ENCODE data around the gene ABHD8. TPM values are rescaled to one million over a fixed set of nuclear protein-coding genes. Genes with fewer than 3 reads are reported as not detected.

The ABHD8 gene
- total RNA-seq, 1 donor from 2014 or later, result 10.9 TPM

DNA sequence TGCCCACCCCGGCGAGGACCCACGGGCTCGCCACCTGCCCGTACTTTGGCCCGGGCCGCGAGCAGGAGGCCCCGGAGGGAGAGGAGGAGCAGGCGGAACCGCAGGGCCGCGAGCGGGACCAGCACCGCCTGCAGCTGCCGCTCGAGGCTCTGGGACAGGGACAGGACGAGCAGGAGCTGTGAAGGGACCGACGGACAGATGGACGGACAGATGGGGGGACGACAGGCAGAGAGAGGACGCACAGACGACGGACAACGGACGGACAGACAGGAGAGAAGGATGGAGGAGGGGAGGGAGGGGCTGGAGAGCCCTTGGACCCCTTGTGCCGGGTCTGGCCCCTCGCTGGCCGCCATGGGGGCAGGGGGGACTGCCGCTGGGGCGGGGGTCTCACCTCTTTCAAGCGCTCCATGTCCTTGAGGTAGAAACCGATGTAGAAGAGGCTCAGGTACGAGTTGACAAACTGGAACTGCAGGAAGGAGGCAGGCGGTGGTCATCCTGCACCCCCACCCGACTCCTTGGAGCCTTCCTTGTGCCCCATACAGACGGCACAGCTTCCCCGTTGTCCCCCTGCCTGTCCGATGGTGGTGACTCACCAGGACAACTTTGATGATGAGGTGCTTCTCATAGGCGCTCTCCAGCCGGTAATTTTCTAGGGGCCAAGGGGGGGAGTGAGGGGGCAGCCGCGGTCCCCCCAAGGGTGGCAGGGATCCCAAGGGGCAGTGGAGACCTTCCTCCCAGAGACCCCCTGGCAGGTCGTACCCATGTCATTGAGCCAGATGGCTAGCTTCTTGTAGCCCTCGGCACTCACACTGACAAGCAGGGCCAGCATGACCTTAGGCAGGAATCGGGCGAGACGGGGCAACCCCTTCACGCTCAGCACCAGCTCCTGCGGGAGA is 26.4 kb upstream of the ABHD8 start:
- DNase-seq (ENCODE audit: low spot score), result no peak
- H3K9me3 Mint-ChIP-seq, result no peaks in the 10 kb centered on the region
- intact Hi-C loops (cut with micrococcal nuclease), result no loop called here

GRCh38 chr19:17328517-17329365 is 25.5 kb upstream of the ABHD8 start:
- no peak overlapping the region for H3K27ac Mint-ChIP-seq
- H3K27me3 Mint-ChIP-seq (ENCODE audit: low read depth), result peaks cover 9% of the 10 kb centered on the region
- no peak for DNase-seq (ENCODE audit: low spot score)
- H3K4me1 Mint-ChIP-seq (ENCODE audit: low read depth), result peaks cover 6% of the 10 kb centered on the region
- intact Hi-C loops (cut with micrococcal nuclease), result loop anchor here (1.0 kb wide), 1 partner anchor 19 kb away; the partner anchor contains the start of gene DDA1
- H3K36me3 Mint-ChIP-seq (ENCODE audit: low read depth), result peaks cover 13% of the 10 kb centered on the region
- peak overlapping the region; percentile 49 for H3K4me3 Mint-ChIP-seq (ENCODE audit: low read depth)
- no peaks in the 10 kb centered on the region for H3K9me3 Mint-ChIP-seq

More for the DNA sequence above, 26.4 kb upstream of the ABHD8 start:
- Mint-ChIP-seq H3K36me3 (ENCODE audit: low read depth) (peaks cover 16% of the 10 kb centered on the region), H3K27me3 (ENCODE audit: low read depth) (peaks cover 9% of the 10 kb centered on the region), H3K4me3 (ENCODE audit: low read depth) (peak overlapping the region; percentile 52), H3K4me1 (ENCODE audit: low read depth) (peaks cover 8% of the 10 kb centered on the region), H3K27ac (no peak overlapping the region)

GRCh38 chr19:17327654-17328516 is 24.7 kb upstream of the ABHD8 start:
- Mint-ChIP-seq H3K4me1 (ENCODE audit: low read depth) (peaks cover 4% of the 10 kb centered on the region), H3K27ac (no peak overlapping the region), H3K4me3 (ENCODE audit: low read depth) (peak overlapping the region; percentile 59), H3K36me3 (ENCODE audit: low read depth) (peaks cover 12% of the 10 kb centered on the region), H3K9me3 (no peaks in the 10 kb centered on the region), H3K27me3 (ENCODE audit: low read depth) (peaks cover 9% of the 10 kb centered on the region)
- intact Hi-C loops (cut with micrococcal nuclease), result loop anchor here (1.0 kb wide), 1 partner anchor 19 kb away; the partner anchor contains the start of gene DDA1
- DNase-seq (ENCODE audit: low spot score), result no peak

- peaks cover 12% of the 10 kb centered on the region for H3K36me3 Mint-ChIP-seq (ENCODE audit: low read depth)
- no peak overlapping the region for H3K4me3 Mint-ChIP-seq (ENCODE audit: low read depth)
- H3K9me3 Mint-ChIP-seq, result no peaks in the 10 kb centered on the region
- no peaks in the 10 kb centered on the region for H3K4me1 Mint-ChIP-seq (ENCODE audit: low read depth)
- intact Hi-C loops (cut with micrococcal nuclease), result no loop called here
- no peak overlapping the region for H3K27ac Mint-ChIP-seq
- DNase-seq (ENCODE audit: low spot score), result no peak
- peaks cover 9% of the 10 kb centered on the region for H3K27me3 Mint-ChIP-seq (ENCODE audit: low read depth)
Observed at GRCh38 chr19:17327068-17327653, 23.9 kb upstream of the ABHD8 start.

DNA sequence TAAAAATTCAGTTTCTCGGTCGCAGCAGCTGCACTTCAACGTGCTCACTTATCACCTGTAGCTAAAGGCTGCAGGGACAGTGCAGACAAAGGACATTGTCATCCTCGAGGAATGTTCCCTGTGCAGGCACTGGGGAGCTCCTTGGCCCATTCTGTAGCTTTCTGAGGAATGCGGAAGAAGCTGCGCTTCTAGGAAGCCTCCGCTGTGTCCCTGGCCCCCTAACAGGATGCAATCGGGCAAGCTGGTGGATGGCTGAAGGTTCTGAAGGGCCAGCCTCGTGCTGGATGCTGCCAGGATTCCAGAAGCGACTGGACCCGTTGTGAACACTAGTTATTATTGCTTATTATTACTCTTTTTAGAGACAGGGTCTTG is 23.4 kb upstream of the ABHD8 start:
- intact Hi-C loops (cut with micrococcal nuclease), result no loop called here
- Mint-ChIP-seq H3K27ac (no peak overlapping the region), H3K4me1 (ENCODE audit: low read depth) (no peaks in the 10 kb centered on the region), H3K9me3 (no peaks in the 10 kb centered on the region), H3K27me3 (ENCODE audit: low read depth) (peaks cover 9% of the 10 kb centered on the region), H3K4me3 (ENCODE audit: low read depth) (no peak overlapping the region), H3K36me3 (ENCODE audit: low read depth) (peaks cover 14% of the 10 kb centered on the region)
- DNase-seq (ENCODE audit: low spot score), result no peak

- H3K4me3 Mint-ChIP-seq (ENCODE audit: low read depth), result no peak overlapping the region
- H3K4me1 Mint-ChIP-seq (ENCODE audit: low read depth), result no peaks in the 10 kb centered on the region
Observed at GRCh38 chr19:17325881-17326594, 22.8 kb upstream of the ABHD8 start.

DNA sequence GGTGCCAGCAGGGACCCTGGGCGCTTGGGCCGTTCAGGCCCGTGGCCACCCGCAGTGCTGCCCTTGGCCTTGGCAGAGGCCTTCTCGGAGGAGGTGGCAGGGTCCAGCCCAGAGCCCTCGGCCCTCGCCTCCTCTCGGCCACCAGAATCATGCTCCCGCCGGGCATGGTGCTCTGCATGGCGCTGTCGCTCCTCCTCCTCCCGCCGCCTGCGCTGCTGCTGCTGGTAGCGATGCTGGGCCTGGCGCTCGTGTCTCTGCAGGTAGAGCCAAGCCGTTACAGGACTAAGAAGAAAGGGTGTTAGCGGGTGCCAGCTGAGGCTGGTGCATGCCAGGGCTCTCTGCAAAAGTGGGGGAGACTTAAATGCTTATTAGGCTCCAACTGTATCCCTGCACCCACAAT is 21.9 kb upstream of the ABHD8 start:
- DNase-seq (ENCODE audit: low spot score), result no peak
- H3K27ac Mint-ChIP-seq, result no peak overlapping the region
- H3K36me3 Mint-ChIP-seq (ENCODE audit: low read depth), result peaks cover 15% of the 10 kb centered on the region
- intact Hi-C loops (cut with micrococcal nuclease), result no loop called here
- H3K4me1 Mint-ChIP-seq (ENCODE audit: low read depth), result no peaks in the 10 kb centered on the region
- no peaks in the 10 kb centered on the region for H3K9me3 Mint-ChIP-seq
- H3K4me3 Mint-ChIP-seq (ENCODE audit: low read depth), result no peak overlapping the region
- peaks cover 5% of the 10 kb centered on the region for H3K27me3 Mint-ChIP-seq (ENCODE audit: low read depth)

More at GRCh38 chr19:17325881-17326594, 22.8 kb upstream of the ABHD8 start:
- Mint-ChIP-seq H3K27me3 (ENCODE audit: low read depth) (peaks cover 9% of the 10 kb centered on the region), H3K27ac (no peak overlapping the region), H3K9me3 (no peaks in the 10 kb centered on the region), H3K36me3 (ENCODE audit: low read depth) (peaks cover 15% of the 10 kb centered on the region)
- DNase-seq (ENCODE audit: low spot score), result no peak
- intact Hi-C loops (cut with micrococcal nuclease), result no loop called here

- Mint-ChIP-seq H3K36me3 (ENCODE audit: low read depth) (peaks cover 20% of the 10 kb centered on the region), H3K27me3 (ENCODE audit: low read depth) (no peaks in the 10 kb centered on the region), H3K27ac (no peak overlapping the region), H3K9me3 (no peaks in the 10 kb centered on the region), H3K4me3 (ENCODE audit: low read depth) (no peak overlapping the region), H3K4me1 (ENCODE audit: low read depth) (no peaks in the 10 kb centered on the region)
- DNase-seq (ENCODE audit: low spot score), result no peak
- intact Hi-C loops (cut with micrococcal nuclease), result no loop called here
Observed at GRCh38 chr19:17324357-17325114, 21.3 kb upstream of the ABHD8 start.

DNA sequence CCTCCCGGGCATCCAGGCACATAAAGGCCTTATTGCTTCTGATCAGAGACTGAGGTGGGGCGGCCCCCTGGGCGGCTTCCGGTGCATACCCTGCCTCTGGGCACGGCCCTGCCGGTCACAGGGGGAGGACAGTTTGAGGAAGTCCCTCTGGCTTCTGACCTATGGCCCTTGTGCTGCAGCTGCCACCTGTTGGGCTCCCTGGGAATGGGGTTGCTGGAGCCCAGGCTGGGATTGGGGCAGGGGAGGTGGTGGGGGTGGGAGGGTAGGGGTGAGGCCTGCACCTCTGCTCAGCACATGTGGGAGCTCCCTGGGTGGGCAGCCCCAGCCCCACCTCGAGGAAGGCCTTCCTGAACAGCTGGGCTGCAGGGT is 20.7 kb upstream of the ABHD8 start:
- no peak for DNase-seq (ENCODE audit: low spot score)
- intact Hi-C loops (cut with micrococcal nuclease), result no loop called here
- Mint-ChIP-seq H3K36me3 (ENCODE audit: low read depth) (peaks cover 20% of the 10 kb centered on the region), H3K27me3 (ENCODE audit: low read depth) (no peaks in the 10 kb centered on the region), H3K4me3 (ENCODE audit: low read depth) (no peak overlapping the region), H3K4me1 (ENCODE audit: low read depth) (no peaks in the 10 kb centered on the region), H3K9me3 (no peaks in the 10 kb centered on the region), H3K27ac (no peak overlapping the region)

- no peak overlapping the region for H3K27ac Mint-ChIP-seq
Observed at GRCh38 chr19:17323300-17323963, 20.2 kb upstream of the ABHD8 start.

GRCh38 chr19:17322854-17323253 is 19.6 kb upstream of the ABHD8 start:
- Mint-ChIP-seq H3K27me3 (ENCODE audit: low read depth) (no peaks in the 10 kb centered on the region), H3K4me3 (ENCODE audit: low read depth) (no peak overlapping the region), H3K9me3 (no peaks in the 10 kb centered on the region), H3K4me1 (ENCODE audit: low read depth) (no peaks in the 10 kb centered on the region), H3K36me3 (ENCODE audit: low read depth) (peaks cover 22% of the 10 kb centered on the region), H3K27ac (no peak overlapping the region)
- intact Hi-C loops (cut with micrococcal nuclease), result no loop called here
- DNase-seq (ENCODE audit: low spot score), result no peak

More at GRCh38 chr19:17323300-17323963, 20.2 kb upstream of the ABHD8 start:
- intact Hi-C loops (cut with micrococcal nuclease), result no loop called here
- no peak for DNase-seq (ENCODE audit: low spot score)
- H3K36me3 Mint-ChIP-seq (ENCODE audit: low read depth), result peaks cover 20% of the 10 kb centered on the region
- no peaks in the 10 kb centered on the region for H3K27me3 Mint-ChIP-seq (ENCODE audit: low read depth)
- H3K4me3 Mint-ChIP-seq (ENCODE audit: low read depth), result no peak overlapping the region
- no peaks in the 10 kb centered on the region for H3K4me1 Mint-ChIP-seq (ENCODE audit: low read depth)
- no peaks in the 10 kb centered on the region for H3K9me3 Mint-ChIP-seq
